BE2C (cell line): ENCODE measurements around the gene ADPRM.

ENCODE experiments used
- DNase-seq: peaks from one replicate; pipeline ENCODE4 v3.0.0-alpha.2; 2020
- H3K27me3 ChIP-seq: fragments of 250-450 bp; sonication (Bioruptor Pico); 2 replicates; pipeline ENCODE4 v1.5.1; 2020; ENCODE audit warnings: mild to moderate bottlenecking
- H3K36me3 ChIP-seq: fragments of 250-450 bp; sonication (Bioruptor Pico); 2 replicates; pipeline ENCODE4 v1.5.1; 2020; ENCODE audit warnings: mild to moderate bottlenecking
- H3K4me1 ChIP-seq: fragments of 250-450 bp; sonication (Bioruptor Pico); 2 replicates; pipeline ENCODE4 v1.5.1; 2020
- H3K4me3 ChIP-seq: 2 replicates; pipeline ENCODE4 v1.5.1; 2011; ENCODE audit warnings: low read depth, low read length
- H3K9me3 ChIP-seq: fragments of 250-450 bp; sonication (Bioruptor Pico); 2 replicates; pipeline ENCODE4 v1.5.1; 2020
- TF ChIP-seq, protein P1 (sequence below): IDR thresholded peaks from 2 replicates; pipeline ENCODE4 v1.5.1; 2012; ENCODE audit warnings: mild to moderate bottlenecking, low read depth, low read length

ADPRM gene

GRCh38 chr17:10755592-10756127, 58.3 kb downstream of the ADPRM start:
- Histone ChIP-seq H3K27me3 (no peaks in the 10 kb centered on the region), H3K4me3 (no peak overlapping the region), H3K9me3 (no peaks in the 10 kb centered on the region), H3K4me1 (no peaks in the 10 kb centered on the region), H3K36me3 (no peaks in the 10 kb centered on the region)
- TF ChIP-seq, protein P1, sequence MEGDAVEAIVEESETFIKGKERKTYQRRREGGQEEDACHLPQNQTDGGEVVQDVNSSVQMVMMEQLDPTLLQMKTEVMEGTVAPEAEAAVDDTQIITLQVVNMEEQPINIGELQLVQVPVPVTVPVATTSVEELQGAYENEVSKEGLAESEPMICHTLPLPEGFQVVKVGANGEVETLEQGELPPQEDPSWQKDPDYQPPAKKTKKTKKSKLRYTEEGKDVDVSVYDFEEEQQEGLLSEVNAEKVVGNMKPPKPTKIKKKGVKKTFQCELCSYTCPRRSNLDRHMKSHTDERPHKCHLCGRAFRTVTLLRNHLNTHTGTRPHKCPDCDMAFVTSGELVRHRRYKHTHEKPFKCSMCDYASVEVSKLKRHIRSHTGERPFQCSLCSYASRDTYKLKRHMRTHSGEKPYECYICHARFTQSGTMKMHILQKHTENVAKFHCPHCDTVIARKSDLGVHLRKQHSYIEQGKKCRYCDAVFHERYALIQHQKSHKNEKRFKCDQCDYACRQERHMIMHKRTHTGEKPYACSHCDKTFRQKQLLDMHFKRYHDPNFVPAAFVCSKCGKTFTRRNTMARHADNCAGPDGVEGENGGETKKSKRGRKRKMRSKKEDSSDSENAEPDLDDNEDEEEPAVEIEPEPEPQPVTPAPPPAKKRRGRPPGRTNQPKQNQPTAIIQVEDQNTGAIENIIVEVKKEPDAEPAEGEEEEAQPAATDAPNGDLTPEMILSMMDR = no peak
- DNase-seq = no peak

DNA sequence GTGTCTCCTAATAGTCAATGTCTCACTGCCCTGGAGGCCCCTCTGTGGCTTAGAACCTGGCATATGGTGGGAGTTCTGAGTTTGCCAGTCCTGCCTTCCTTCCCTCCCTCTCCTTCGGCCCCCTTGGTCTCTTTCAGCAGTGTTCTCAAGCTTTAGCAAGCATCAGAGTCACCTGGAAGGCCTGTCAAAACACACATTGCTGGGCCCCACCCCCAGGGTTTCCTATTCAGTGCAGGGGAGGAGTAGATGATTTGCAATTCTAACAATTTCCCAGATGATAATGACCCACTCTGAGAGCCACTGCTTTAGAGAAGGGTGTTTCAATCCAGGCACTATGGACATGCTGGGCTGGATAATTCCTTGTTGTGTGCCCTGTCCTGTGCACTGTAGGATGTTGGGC, 58.8 kb downstream of the ADPRM start:
- H3K4me3 ChIP-seq = no peak overlapping the region
- H3K36me3 ChIP-seq = no peaks in the 10 kb centered on the region
- no peak for DNase-seq
- H3K9me3 ChIP-seq = no peaks in the 10 kb centered on the region
- H3K27me3 ChIP-seq = no peaks in the 10 kb centered on the region
- H3K4me1 ChIP-seq = no peaks in the 10 kb centered on the region
- TF ChIP-seq, protein P1 = no peak

GRCh38 chr17:10756619-10757018, 59.2 kb downstream of the ADPRM start:
- Histone ChIP-seq H3K4me1 (no peaks in the 10 kb centered on the region), H3K36me3 (no peaks in the 10 kb centered on the region), H3K27me3 (no peaks in the 10 kb centered on the region), H3K4me3 (no peak overlapping the region), H3K9me3 (no peaks in the 10 kb centered on the region)
- TF ChIP-seq, protein P1 = no peak
- no peak for DNase-seq

DNA sequence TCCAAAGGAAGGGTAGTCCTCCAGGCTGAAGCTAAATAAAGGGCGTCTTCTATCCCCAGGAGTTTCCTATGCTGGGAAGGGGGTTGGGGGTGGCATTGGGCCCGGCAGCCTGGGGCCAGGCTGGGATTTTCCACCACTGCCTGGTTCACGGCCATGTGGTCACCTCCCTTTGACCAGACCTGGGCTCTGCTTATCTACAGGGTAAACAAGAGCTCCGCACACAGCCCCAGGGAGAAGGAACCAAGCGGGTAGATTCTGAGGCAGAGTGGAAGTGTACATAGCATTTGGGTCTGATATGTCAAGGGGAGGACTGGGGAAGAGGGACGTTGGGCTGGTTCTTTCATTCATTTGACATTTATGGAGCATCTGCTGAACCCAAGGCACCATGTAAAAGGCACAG, 59.7 kb downstream of the ADPRM start:
- H3K27me3 ChIP-seq = no peaks in the 10 kb centered on the region
- no peak overlapping the region for H3K4me3 ChIP-seq
- peak; percentile 16 for DNase-seq
- no peaks in the 10 kb centered on the region for H3K9me3 ChIP-seq
- TF ChIP-seq, protein P1 = no peak
- no peaks in the 10 kb centered on the region for H3K36me3 ChIP-seq
- H3K4me1 ChIP-seq = no peaks in the 10 kb centered on the region

- TF ChIP-seq, protein P1 = no peak
- no peak for DNase-seq
- Histone ChIP-seq H3K9me3 (no peaks in the 10 kb centered on the region), H3K4me3 (no peak overlapping the region), H3K27me3 (no peaks in the 10 kb centered on the region), H3K36me3 (no peaks in the 10 kb centered on the region), H3K4me1 (no peaks in the 10 kb centered on the region)
Measured at GRCh38 chr17:10757647-10758046, 60.3 kb downstream of the ADPRM start.

- TF ChIP-seq, protein P1 = no peak
- no peak overlapping the region for H3K4me3 ChIP-seq
- H3K4me1 ChIP-seq = no peaks in the 10 kb centered on the region
- no peaks in the 10 kb centered on the region for H3K27me3 ChIP-seq
- no peaks in the 10 kb centered on the region for H3K36me3 ChIP-seq
- no peaks in the 10 kb centered on the region for H3K9me3 ChIP-seq
- no peak for DNase-seq
Measured at GRCh38 chr17:10758062-10758461, 60.7 kb downstream of the ADPRM start.
